Endothelial cell of umbilical vein (primary cell): ENCODE measurements around the gene TBC1D8. TPM values are rescaled to one million over a fixed set of nuclear protein-coding genes. Genes with fewer than 3 reads are reported as not detected.

ENCODE experiments used
- BruUV-seq: library from RNA; stranded (reverse); fragments of 400-500 nt; replicated peaks from 2 replicates; lab custom pipeline; 2021; lab: Mats Ljungman, UMichigan
- CTCF ChIA-PET: fragments of 300-600, 350-600 bp; sonication (Branson Sonifier 250); formaldehyde crosslinking; loops from one replicate; lab custom pipeline; 2021; ENCODE audit warnings: antibody characterized with exemption, inconsistent platforms; lab: Charles Lee
- POLR2A ChIA-PET: fragments of 300-600, 350-600 bp; sonication (Branson Sonifier 250); formaldehyde crosslinking; loops from one replicate; lab custom pipeline; 2021; ENCODE audit warnings: antibody characterized with exemption, inconsistent platforms; lab: Charles Lee
- DNase-seq: peaks from one replicate; pipeline ENCODE4 v3.0.0-alpha.2; 2011; ENCODE audit warnings: low read depth, low spot score
- FAIRE-seq: peaks from 2 replicates; lab custom pipeline; 2011; peaks lifted over from hg19 to GRCh38; lab: Jason Lieb, UNC
- H2AFZ ChIP-seq: 2 replicates; pipeline ENCODE4 v1.6.0; 2012; ENCODE audit warnings: low read depth, low read length, control low read depth, inconsistent platforms
- H3K27ac ChIP-seq: 2 replicates; pipeline ENCODE4 v1.5.1; 2011; ENCODE audit warnings: low read depth, mild to moderate bottlenecking, control low read depth, low read length, moderate library complexity; ENCODE audit not compliant: insufficient read depth
- H3K27me3 ChIP-seq, 2 experiments: 2 replicates each; pipeline versions ENCODE4 v1.6.0 to v1.6.1; 2011; ENCODE audit warnings: low read length in 2 of 2, mixed read lengths in 1 of 2; ENCODE audit not compliant: control insufficient read depth in 2 of 2, insufficient read depth in 2 of 2
- H3K36me3 ChIP-seq, 2 experiments: 2 replicates in 1 of 2; 3 replicates in 1 of 2; pipeline ENCODE4 v1.5.1; 2011; ENCODE audit warnings: low read length in 2 of 2, mild to moderate bottlenecking in 1 of 2, moderate library complexity in 1 of 2; ENCODE audit not compliant: control insufficient read depth in 2 of 2, insufficient read depth in 2 of 2; ENCODE audit errors: extremely low read depth in 1 of 2
- H3K4me1 ChIP-seq: 3 replicates; pipeline ENCODE4 v1.5.1; 2011; ENCODE audit warnings: mild to moderate bottlenecking, low read length; ENCODE audit not compliant: control insufficient read depth, insufficient read depth; ENCODE audit errors: extremely low read depth
- H3K4me2 ChIP-seq: 2 replicates; pipeline ENCODE4 v1.6.1; 2011; ENCODE audit warnings: low read length, control low read depth, mixed read lengths; ENCODE audit not compliant: insufficient read depth
- H3K4me3 ChIP-seq, 3 experiments: fragments of 200-600 bp in 1 of 3; sonication (generic), shearing (Covaris generic) in 1 of 3; replicated peaks in 1 of 3; 2 replicates each; pipeline ENCODE4 v1.5.1; 2011 to 2016; ENCODE audit warnings: control low read depth in 3 of 3, low read length in 3 of 3, mild to moderate bottlenecking in 2 of 3, inconsistent platforms in 1 of 3, low read depth in 1 of 3, moderate library complexity in 1 of 3; ENCODE audit not compliant: insufficient read depth in 1 of 3
- H3K79me2 ChIP-seq: 2 replicates; pipeline ENCODE4 v1.6.0; 2012; ENCODE audit warnings: low read length, inconsistent platforms; ENCODE audit not compliant: control insufficient read depth, insufficient read depth
- H3K9ac ChIP-seq: replicated peaks from 2 replicates; pipeline ENCODE3; 2011; ENCODE audit warnings: low read length, control low read depth; ENCODE audit not compliant: insufficient read depth; ENCODE audit errors: extremely low read depth
- H3K9me1 ChIP-seq: replicated peaks from 3 replicates; pipeline ENCODE4 v1.6.0; 2011; ENCODE audit warnings: mild to moderate bottlenecking, low read length; ENCODE audit not compliant: control insufficient read depth, insufficient read depth; ENCODE audit errors: extremely low read depth
- H3K9me3 ChIP-seq: replicated peaks from 2 replicates; pipeline ENCODE4 v1.5.1; 2012; ENCODE audit warnings: low read length, inconsistent platforms; ENCODE audit not compliant: control insufficient read depth, insufficient read depth
- H4K20me1 ChIP-seq: replicated peaks from 2 replicates; pipeline ENCODE3; 2011; ENCODE audit warnings: mild to moderate bottlenecking, low read length; ENCODE audit not compliant: control insufficient read depth, insufficient read depth; ENCODE audit errors: extremely low read depth
- EZH2 ChIP-seq: IDR thresholded peaks from 2 replicates; pipeline ENCODE4 v1.6.1; 2012; ENCODE audit warnings: borderline replicate concordance, low read depth, mild to moderate bottlenecking, moderate library complexity, low read length, inconsistent platforms; ENCODE audit not compliant: severe bottlenecking
- FOS ChIP-seq: IDR thresholded peaks from 2 replicates; pipeline ENCODE4 v1.6.1; 2011; ENCODE audit warnings: mild to moderate bottlenecking, low read length, moderate library complexity, borderline replicate concordance; ENCODE audit not compliant: insufficient read depth
- GATA2 ChIP-seq: IDR thresholded peaks from 2 replicates; pipeline ENCODE4 v1.7.0; 2011; ENCODE audit warnings: low read depth, mild to moderate bottlenecking, moderate library complexity, mixed read lengths, low read length; ENCODE audit not compliant: insufficient read length, insufficient read depth
- JUN ChIP-seq: IDR thresholded peaks from 2 replicates; pipeline ENCODE4 v1.6.1; 2011; ENCODE audit warnings: borderline replicate concordance, low read depth; ENCODE audit not compliant: insufficient read length, insufficient read depth
- MYC ChIP-seq: IDR thresholded peaks from one replicate; pipeline ENCODE4 v1.6.1; 2011; ENCODE audit warnings: mild to moderate bottlenecking, low read depth, low read length
- POLR2A ChIP-seq: IDR thresholded peaks from 2 replicates; pipeline ENCODE4 v1.6.1; 2012; ENCODE audit warnings: low read depth, mild to moderate bottlenecking, control low read depth, low read length
- POLR2AphosphoS5 ChIP-seq: IDR thresholded peaks from 2 replicates; pipeline ENCODE4 v1.6.1; 2012; ENCODE audit warnings: low read depth, mild to moderate bottlenecking, control low read depth, low read length, moderate library complexity; ENCODE audit not compliant: insufficient read depth
- dilution Hi-C: fragments of 300-500 bp; cut with MboI; formaldehyde crosslinking; loops from one replicate; pipeline ENCODE4 v1.15.0; 2019; ENCODE audit warnings: low sequenced_read_pairs; ENCODE audit not compliant: extremely low pct_ligation_motif_present
- intact Hi-C: fragments of 100-400 bp; cut with micrococcal nuclease; formaldehyde crosslinking; loops from one replicate; pipeline ENCODE4 v1.10.0; 2022
- polyA plus RNA-seq, 4 experiments: library from polyadenylated mRNA; depleted of rRNA in 3 of 4; stranded (reverse) in 3 of 4; unstranded in 1 of 4; fragments of >200 nt; gene quantifications; 2 replicates each; pipeline versions ENCODE4 v1.2.1 to v1.2.3, GENCODE V29; 2011 to 2012; ENCODE audit warnings: missing spikeins in 1 of 4
- total RNA-seq: library from RNA; stranded (reverse); gene quantifications from 2 replicates; pipeline ENCODE4 v1.2.3, GENCODE V29; 2021
- TF ChIP-seq, protein P1 (sequence below), 2 donors: IDR thresholded peaks; 1 replicate in 1 of 2; 2 replicates in 1 of 2; pipeline ENCODE4 v1.5.1; 2011; ENCODE audit warnings: low read length in 2 of 2, mild to moderate bottlenecking in 2 of 2, moderate library complexity in 2 of 2, control low read depth in 1 of 2, inconsistent platforms in 1 of 2, low read depth in 1 of 2; ENCODE audit not compliant: insufficient read depth in 1 of 2; ENCODE audit errors: extremely low read depth in 1 of 2
- TF ChIP-seq, protein P2 (sequence below): IDR thresholded peaks from 2 replicates; pipeline ENCODE4 v1.6.1; 2011; ENCODE audit not compliant: insufficient read depth, insufficient read length

TBC1D8 gene
- total and polyA plus RNA-seq, 2 donors (not counting 3 experiments of a cell fraction or from before 2014, with no cell fraction given) = 28.5 to 32.1 TPM

DNA sequence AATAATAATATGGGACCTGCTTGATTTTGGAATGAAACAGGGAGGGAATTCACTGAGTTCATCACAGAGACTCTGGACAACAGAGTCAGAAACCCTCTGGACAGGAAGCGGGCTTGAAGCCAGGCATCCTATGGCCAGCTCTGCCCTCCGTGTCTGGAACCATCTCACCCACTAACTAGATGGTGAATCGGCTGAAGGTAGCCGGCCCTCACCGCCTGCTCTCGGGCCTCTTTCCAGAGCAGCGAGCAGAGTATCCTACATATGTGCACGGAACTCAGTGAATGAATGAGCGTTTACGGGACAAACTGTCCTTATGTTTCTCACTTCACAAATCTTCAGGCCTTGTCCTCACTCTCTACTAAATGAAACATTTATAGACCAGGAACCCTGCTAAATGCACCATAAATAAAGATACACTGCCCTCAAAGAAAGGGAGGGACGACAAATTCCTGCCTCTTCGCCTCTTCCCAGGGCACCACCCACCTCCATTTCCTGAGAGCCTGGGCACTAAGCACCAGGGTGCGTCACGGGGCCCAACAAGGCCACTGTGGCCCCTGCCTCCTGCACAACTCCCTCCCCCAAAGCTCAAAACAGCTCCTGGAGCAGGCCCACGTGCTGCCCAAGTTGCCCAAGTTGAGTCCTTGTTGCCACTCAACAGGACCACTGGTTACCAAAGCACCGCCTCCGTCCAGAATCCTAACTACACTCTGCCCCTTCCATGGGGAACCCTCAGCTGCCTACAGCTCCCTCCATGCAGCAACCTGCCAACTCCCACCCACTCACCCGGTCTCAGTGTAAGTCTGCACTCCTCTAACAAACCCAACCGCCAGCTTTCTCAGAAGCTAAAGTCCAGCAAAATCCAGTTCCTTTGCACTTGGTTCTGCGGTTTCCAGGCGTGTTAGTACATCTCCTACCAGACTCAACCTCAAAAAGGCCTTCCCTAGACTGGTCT lies 1.7 kb downstream of the TBC1D8 start:
- peaks cover 61% of the 10 kb centered on the region for H3K79me2 ChIP-seq
- H3K27me3 ChIP-seq = no peaks in the 10 kb centered on the region
- H3K9me1 ChIP-seq = no peaks in the 10 kb centered on the region
- no peaks in the 10 kb centered on the region for H4K20me1 ChIP-seq
- DNase-seq (peak; percentile 29), FAIRE-seq (peak; percentile 76)
- intact Hi-C loops = no loop called here
- dilution Hi-C loops = no loop called here
- H3K36me3 ChIP-seq = no peaks in the 10 kb centered on the region
- peaks cover 37% of the 10 kb centered on the region for H3K4me1 ChIP-seq
- no peak overlapping the region for H2AFZ ChIP-seq
- H3K9me3 ChIP-seq = no peaks in the 10 kb centered on the region
- H3K9ac ChIP-seq = peak overlapping the region; percentile 74
- ChIA-PET POLR2A (interaction anchor here (1.7 to 2.2 kb wide), 2 partner anchors 25 to 146 kb away, joined by 7 to 12 read pairs; no protein-coding TSS in a partner anchor), CTCF (interaction anchor here (1.0 to 8.4 kb wide), 15 partner anchors 9 to 137 kb away, joined by 3 to 210 read pairs (median 4); no protein-coding TSS in a partner anchor)
- peak overlapping the region; percentile 97 for H3K4me2 ChIP-seq
- peak overlapping the region; percentile 48 for H3K27ac ChIP-seq
- peak overlapping the region; percentile 56 to 89 (median 87) for H3K4me3 ChIP-seq
- TF ChIP-seq, protein P1, sequence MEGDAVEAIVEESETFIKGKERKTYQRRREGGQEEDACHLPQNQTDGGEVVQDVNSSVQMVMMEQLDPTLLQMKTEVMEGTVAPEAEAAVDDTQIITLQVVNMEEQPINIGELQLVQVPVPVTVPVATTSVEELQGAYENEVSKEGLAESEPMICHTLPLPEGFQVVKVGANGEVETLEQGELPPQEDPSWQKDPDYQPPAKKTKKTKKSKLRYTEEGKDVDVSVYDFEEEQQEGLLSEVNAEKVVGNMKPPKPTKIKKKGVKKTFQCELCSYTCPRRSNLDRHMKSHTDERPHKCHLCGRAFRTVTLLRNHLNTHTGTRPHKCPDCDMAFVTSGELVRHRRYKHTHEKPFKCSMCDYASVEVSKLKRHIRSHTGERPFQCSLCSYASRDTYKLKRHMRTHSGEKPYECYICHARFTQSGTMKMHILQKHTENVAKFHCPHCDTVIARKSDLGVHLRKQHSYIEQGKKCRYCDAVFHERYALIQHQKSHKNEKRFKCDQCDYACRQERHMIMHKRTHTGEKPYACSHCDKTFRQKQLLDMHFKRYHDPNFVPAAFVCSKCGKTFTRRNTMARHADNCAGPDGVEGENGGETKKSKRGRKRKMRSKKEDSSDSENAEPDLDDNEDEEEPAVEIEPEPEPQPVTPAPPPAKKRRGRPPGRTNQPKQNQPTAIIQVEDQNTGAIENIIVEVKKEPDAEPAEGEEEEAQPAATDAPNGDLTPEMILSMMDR (IDR thresholded peaks at IDR 0.05; ENCODE audit: extremely low read depth in 1 of 2, insufficient read depth in 1 of 2, low read depth in 1 of 2, low read length in 2 of 2) = no peak
- TF ChIP-seq POLR2AphosphoS5 (no peak), GATA2 (no peak), JUN (no peak), POLR2A (no peak), EZH2 (no peak), MYC (no peak), FOS (no peak)
- TF ChIP-seq, protein P2, sequence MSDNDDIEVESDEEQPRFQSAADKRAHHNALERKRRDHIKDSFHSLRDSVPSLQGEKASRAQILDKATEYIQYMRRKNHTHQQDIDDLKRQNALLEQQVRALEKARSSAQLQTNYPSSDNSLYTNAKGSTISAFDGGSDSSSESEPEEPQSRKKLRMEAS = no peak
- BruUV-seq = no TSS peak
